ENCODE data around the gene PCGF2.

- TF ChIP-seq CTCF (IDR thresholded peaks at IDR 0.05; ENCODE audit: insufficient read depth, low read length, poor library complexity, severe bottlenecking) = no peak
- TF ChIP-seq EZH2phosphoT487 (conservative IDR thresholded peaks at IDR 0.05; ENCODE audit: low read length) = no peak
Measured at GRCh38 chr17:38766341-38766740, 18.2 kb upstream of the PCGF2 start.
